Measurements from ENCODE around the gene SDF4.

DNA sequence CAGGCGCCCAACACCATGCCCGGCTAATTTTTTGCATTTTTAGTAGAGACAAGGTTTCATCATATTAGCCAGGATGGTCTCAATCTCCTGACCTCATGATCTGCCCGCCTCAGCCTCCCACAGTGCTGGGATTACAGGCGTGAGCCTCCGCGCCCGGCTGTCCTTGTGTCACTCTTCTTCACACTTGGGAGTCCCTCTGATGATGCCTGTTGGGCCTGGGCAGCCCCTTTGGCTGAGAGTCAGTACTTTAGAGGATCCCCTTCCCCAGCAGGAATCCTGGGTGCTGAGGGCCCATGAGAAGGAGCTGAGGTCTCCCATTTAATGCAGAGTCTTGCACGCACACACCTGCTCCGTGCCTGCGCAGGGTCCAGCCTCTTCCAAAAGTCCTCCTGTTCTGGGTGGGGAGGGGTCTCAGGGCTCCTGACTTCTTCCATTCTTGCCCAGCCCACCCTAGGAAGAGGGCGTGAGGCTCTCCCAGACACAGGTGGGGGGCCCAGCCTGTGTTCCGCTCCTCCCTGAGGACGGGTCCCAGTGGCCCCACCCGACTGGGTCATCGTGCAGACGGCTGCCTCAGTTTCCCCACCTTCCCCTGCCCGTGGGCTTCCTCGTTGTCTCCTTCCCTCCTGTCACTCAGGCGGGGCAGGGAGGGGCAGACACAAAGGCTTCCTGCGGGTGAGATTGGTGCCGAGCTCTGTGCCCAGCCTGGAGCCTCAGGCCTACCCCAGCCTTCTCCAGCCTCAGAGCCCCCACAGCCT, 54.2 kb downstream of the SDF4 start:
- TF ChIP-seq CTCF (IDR thresholded peaks at IDR 0.05) (no peak), POLR2A (IDR thresholded peaks at IDR 0.05) (no peak)
